HUES6 (cell line): ENCODE measurements around the gene SELENOP.
"Not testable (repeated sequence)": the region's sequence is repeated elsewhere in the genome, so short reads cannot be mapped to it uniquely, and the experiment has no call there.

Source experiments
- H3K27ac ChIP-seq: 2 replicates; pipeline ENCODE4 v1.7.0; 2013; ENCODE audit warnings: low read depth, mild to moderate bottlenecking, low read length, inconsistent platforms
- H3K27me3 ChIP-seq: 2 replicates; pipeline ENCODE4 v1.6.1; 2013; ENCODE audit warnings: low read length; ENCODE audit not compliant: control insufficient read depth, insufficient read depth
- H3K36me3 ChIP-seq: 2 replicates; pipeline ENCODE4 v1.6.1; 2013; ENCODE audit warnings: low read length; ENCODE audit not compliant: control insufficient read depth, insufficient read depth
- H3K4me1 ChIP-seq: 2 replicates; pipeline ENCODE4 v1.6.1; 2013; ENCODE audit warnings: low read length; ENCODE audit not compliant: control insufficient read depth, insufficient read depth
- H3K4me3 ChIP-seq: 2 replicates; pipeline ENCODE4 v1.5.1; 2013; ENCODE audit warnings: low read depth, low read length
- H3K9ac ChIP-seq: one replicate; pipeline ENCODE4 v1.6.1; 2013; ENCODE audit warnings: mild to moderate bottlenecking, low read length
- H3K9me3 ChIP-seq: 2 replicates; pipeline ENCODE4 v1.6.1; 2013; ENCODE audit warnings: low read depth, low read length; ENCODE audit not compliant: control insufficient read depth, insufficient read depth

The SELENOP gene

GRCh38 chr5:42826757-42827515, 15.2 kb upstream of the SELENOP start:
- no peaks in the 10 kb centered on the region for H3K4me1 ChIP-seq
- no peaks in the 10 kb centered on the region for H3K36me3 ChIP-seq
- H3K27me3 ChIP-seq, result no peaks in the 10 kb centered on the region
- no peak overlapping the region for H3K4me3 ChIP-seq
- H3K9me3 ChIP-seq, result no peaks in the 10 kb centered on the region
- H3K9ac ChIP-seq, result no peak overlapping the region
- H3K27ac ChIP-seq, result no peak overlapping the region

DNA sequence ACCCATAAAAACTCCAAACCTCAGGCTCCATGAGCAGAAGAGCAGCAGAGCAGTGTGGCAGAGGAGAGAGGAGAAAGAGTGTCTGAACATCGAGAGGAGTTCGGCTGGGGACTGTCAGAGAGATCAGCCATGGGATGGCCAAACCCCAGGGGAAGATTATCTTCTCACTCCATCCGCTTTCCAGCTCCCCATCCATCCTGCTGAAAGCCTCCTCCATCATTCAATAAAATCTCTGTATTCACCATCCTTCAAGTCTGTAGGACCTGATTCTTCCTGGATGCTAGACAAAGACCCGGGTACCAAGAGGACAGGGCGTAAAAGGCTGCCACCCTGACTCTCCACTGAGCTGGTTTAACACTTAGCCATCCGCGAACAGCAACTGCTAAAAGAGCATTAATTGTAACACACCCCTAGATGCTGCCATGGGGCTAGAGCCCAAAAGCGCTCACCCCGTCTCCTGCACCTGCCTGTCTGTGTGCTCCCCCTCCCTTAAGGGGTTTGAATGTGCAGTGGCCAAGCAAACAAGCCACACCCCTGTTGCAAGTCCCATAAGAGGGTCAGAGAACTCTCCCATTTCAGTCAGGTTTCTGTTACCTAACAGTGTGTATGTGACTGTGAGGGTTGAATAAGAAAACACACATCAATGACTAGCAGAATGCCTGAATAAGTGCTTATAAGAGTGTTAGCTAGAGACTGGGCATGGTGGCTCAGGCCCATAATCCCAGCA, 13.9 kb upstream of the SELENOP start:
- no peaks in the 10 kb centered on the region for H3K27me3 ChIP-seq
- no peaks in the 10 kb centered on the region for H3K36me3 ChIP-seq
- no peak overlapping the region for H3K27ac ChIP-seq
- no peaks in the 10 kb centered on the region for H3K9me3 ChIP-seq
- no peaks in the 10 kb centered on the region for H3K4me1 ChIP-seq
- H3K4me3 ChIP-seq, result no peak overlapping the region
- no peak overlapping the region for H3K9ac ChIP-seq

DNA sequence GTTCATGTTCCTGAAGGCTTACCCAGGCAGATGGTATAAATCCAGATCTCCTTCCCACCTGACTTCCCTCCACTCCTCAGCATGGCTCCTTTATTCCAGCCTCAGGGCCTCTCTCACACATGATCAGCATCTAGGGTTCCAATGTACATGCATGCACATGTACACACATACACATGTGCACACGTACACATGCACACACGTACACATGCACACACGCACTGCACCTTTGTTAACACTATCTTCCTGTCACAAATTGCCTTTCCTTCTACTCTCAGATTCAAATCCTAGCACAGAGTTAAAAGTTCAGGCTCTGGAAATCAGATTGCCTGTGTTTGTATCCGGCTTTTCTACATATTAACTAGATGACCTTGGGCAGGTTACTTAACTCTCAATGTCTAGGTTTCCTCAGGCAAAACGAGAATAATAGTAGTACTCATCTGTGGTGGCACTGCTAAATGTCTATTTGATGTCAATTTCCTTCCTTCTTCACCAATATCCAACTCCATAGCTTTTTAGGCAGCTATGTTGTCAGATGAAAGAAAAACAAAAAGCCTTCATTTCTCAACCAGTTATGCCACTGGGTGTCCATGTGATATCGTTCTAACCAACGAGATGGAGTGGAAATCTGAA, 12.8 kb upstream of the SELENOP start:
- Histone ChIP-seq H3K4me1 (no peaks in the 10 kb centered on the region), H3K9me3 (no peaks in the 10 kb centered on the region), H3K9ac (no peak overlapping the region), H3K27me3 (no peaks in the 10 kb centered on the region), H3K27ac (no peak overlapping the region), H3K36me3 (no peaks in the 10 kb centered on the region), H3K4me3 (no peak overlapping the region)

DNA sequence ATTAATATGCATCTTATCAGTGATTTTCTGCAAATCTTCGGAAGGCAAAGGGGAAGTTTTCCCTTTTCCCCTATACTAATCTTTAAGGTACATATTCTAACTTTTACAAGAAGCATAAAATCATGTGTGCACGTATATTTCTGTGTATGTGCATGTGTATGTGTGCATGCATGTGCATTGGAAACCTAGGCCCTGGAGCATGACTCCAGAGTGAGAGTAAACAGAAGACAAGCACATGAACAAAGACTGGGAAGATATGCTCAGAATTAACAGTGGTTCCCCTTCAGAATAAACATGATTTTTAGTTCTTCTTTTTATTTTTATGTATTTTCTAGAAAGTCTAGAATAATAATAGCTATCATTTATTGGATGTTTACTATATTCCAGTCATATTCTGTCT, 10.9 kb upstream of the SELENOP start:
- no peak overlapping the region for H3K27ac ChIP-seq
- no peak overlapping the region for H3K9ac ChIP-seq
- H3K4me3 ChIP-seq, result no peak overlapping the region
- H3K36me3 ChIP-seq, result no peaks in the 10 kb centered on the region
- no peaks in the 10 kb centered on the region for H3K4me1 ChIP-seq
- H3K9me3 ChIP-seq, result no peaks in the 10 kb centered on the region
- H3K27me3 ChIP-seq, result no peaks in the 10 kb centered on the region

DNA sequence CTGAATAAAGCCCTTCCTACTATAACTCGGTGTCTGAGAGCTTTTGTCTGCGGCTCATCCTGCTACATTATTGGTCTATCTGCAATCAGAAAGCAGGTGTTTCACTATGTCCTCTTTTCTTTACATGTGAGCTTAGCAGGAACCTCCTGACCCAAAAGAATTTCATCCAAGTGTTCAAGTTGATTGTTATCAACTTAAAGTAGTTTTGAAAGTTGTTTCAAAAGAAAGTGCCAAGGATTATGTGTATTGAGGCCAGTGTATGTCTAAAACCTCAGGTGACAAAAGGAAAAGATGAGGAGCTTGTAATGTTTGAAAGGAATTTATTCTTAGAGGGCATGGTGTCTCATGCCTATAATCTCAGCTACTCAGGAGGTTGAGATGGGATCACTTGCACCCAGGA, 8.1 kb upstream of the SELENOP start:
- Histone ChIP-seq H3K9me3 (no peaks in the 10 kb centered on the region), H3K36me3 (no peaks in the 10 kb centered on the region), H3K27ac (no peak overlapping the region), H3K27me3 (no peaks in the 10 kb centered on the region), H3K4me3 (no peak overlapping the region), H3K9ac (no peak overlapping the region), H3K4me1 (0 out of 2 replicates have a peak, but pooled peaks cover 5% of the 10 kb centered on the region)

GRCh38 chr5:42816546-42816945, 4.9 kb upstream of the SELENOP start:
- H3K4me1 ChIP-seq, result peaks cover 27% of the 10 kb centered on the region
- not testable (repeated sequence) for H3K9me3 ChIP-seq, H3K27me3 ChIP-seq, H3K36me3 ChIP-seq, H3K27ac ChIP-seq, H3K9ac ChIP-seq, H3K4me3 ChIP-seq

- Histone ChIP-seq H3K27ac (no peak overlapping the region), H3K36me3 (no peaks in the 10 kb centered on the region), H3K9ac (peak overlapping the region; percentile 17), H3K4me3 (no peak overlapping the region), H3K4me1 (peaks cover 33% of the 10 kb centered on the region), H3K9me3 (no peaks in the 10 kb centered on the region), H3K27me3 (no peaks in the 10 kb centered on the region)
Measured at GRCh38 chr5:42813533-42813932, 1.8 kb upstream of the SELENOP start.

DNA sequence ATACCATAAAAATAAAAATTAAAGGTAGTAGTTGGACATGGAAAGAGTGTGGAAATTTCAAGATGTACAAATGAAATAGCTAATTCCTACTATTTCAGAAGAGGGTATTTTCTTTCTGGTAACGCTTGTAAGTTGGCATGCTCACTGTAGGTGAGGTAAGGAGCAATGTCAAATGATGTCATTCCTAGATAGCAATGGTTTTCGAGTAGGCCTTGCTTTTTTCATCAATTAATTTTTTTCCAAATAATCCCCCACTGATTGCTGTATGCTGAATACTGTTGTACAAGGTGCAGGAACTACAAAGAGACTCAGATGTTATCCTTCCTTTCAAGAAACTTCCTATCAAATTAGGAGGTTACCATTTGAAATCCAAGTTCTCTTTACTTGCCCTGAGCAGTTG, 928 bp upstream of the SELENOP start:
- Histone ChIP-seq H3K9me3 (no peaks in the 10 kb centered on the region), H3K27ac (no peak overlapping the region), H3K4me3 (no peak overlapping the region), H3K27me3 (no peaks in the 10 kb centered on the region), H3K4me1 (peaks cover 33% of the 10 kb centered on the region), H3K9ac (no peak overlapping the region), H3K36me3 (no peaks in the 10 kb centered on the region)

GRCh38 chr5:42810834-42811590, 680 bp downstream of the SELENOP start:
- Histone ChIP-seq H3K4me3 (peak overlapping the region; percentile 53), H3K27ac (no peak overlapping the region), H3K27me3 (no peaks in the 10 kb centered on the region), H3K9ac (no peak overlapping the region), H3K9me3 (no peaks in the 10 kb centered on the region), H3K36me3 (peaks cover 4% of the 10 kb centered on the region; the same call in 1 of the 2 replicates), H3K4me1 (peaks cover 32% of the 10 kb centered on the region)

DNA sequence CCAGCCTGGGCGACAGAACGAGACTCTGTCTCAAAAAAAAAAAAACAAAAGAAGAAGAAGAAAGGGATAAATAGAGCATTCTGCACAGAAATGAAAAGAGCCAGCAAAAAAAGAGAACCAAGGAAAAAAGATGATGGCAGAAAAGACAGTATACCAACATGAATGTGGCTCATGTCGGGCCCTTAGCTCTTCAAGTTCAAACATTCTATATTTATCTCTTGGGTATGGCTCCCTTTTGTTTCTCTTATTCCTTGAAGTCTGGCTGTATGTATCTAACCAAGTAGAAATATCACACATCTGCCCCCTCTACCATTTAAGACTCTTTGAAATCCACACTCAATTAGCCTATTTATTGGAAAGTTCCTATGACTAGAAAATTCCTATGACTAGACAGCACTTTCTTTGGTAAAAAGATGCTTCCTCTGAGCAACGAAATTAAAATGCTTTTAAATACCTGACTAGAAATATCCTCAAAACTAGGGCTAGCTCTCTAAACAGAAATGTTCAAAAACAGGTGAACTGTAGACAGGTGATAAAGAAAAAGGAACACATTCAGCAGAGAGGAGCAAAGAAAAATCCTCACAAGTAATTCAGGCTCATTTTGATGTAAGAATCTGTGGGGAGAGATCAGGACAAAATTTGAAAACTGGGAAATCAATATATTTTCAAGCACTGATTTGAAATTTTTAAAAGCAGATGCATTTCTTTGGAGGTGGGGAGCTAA, 2.6 kb downstream of the SELENOP start:
- Histone ChIP-seq H3K27me3 (no peaks in the 10 kb centered on the region), H3K27ac (0 out of 2 replicates have a peak overlapping the region, but pooled peaks have one; percentile 15), H3K4me1 (peaks cover 28% of the 10 kb centered on the region), H3K9me3 (no peaks in the 10 kb centered on the region), H3K9ac (no peak overlapping the region), H3K4me3 (no peak overlapping the region), H3K36me3 (peaks cover 10% of the 10 kb centered on the region; the same call in 1 of the 2 replicates)
